NCI-H1105 treated with DMSO at 0.1 percent for 48 hours (cell line): ENCODE results near the gene HSD11B2.
A peak's percentile ranks its signal among the peaks of the same experiment; 100 is the strongest.
"Not testable (repeated sequence)": the region's sequence is repeated elsewhere in the genome, so short reads cannot be mapped to it uniquely, and the experiment has no call there.

ENCODE experiments used
- DNase-seq: peaks from one replicate; lab custom pipeline; 2025; lab: John Stamatoyannopoulos, UW

Gene HSD11B2

DNA sequence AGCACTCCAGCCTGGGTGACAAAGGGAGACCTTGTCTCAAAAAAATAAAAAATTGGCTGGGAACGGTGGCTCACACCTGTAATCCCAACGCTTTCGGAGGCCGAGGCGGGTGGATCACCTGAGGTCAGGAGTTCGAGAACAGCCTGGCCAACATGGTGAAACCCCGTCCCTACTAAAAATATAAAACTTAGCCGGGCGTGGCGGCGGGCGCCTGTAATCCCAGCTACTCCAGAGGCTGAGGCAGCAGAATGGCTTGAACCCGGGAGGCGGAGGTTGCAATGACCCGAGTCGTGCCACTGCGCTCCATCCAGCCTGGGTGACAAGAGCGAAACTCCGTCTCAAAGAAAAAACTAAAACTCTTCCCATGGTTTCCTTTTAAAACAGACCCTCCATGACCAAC, 15.5 kb upstream of the HSD11B2 start:
- DNase-seq, result not testable (repeated sequence)

GRCh38 chr16:67415872-67416793, 14.8 kb upstream of the HSD11B2 start, which contains the start of gene ZDHHC1:
TSS of gene ZDHHC1 (minus strand) at chr16:67416477. CDS start at chr16:67407775, 8,702 bp downstream.
- DNase-seq, result peak; percentile 49

DNA sequence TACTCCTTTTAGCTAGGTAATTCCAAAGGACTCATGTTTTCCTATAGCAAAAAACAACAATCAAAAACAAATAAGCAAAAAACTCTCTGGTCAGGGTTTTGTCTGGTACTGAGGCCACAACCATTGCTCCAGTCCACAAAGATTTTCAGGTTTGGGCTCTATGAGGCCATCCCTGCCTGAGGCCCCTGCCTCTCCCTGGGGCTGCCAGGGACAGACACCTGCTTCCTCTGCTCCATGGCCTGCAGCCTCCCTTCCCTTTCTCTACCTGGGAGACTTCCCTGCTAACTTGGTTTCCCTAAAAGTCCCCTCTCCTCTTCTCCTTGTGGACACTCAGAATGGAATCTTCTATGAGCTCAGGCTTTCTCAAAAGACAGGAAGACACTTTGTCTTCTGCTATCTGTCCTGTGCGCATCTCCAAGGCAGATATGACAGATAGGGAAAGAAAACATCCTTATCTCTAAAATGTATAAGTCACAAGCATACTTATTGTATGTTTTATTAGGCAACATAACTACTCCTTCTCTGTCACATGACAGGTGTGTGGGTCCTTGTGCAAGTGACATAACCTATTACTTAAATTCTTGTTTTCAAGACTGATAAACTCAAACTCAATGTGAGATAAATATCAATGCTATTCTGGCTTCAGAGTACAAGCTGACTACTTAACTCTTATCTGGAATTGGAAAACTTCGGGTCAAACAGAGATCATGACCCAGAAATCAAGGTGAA, 13.4 kb upstream of the HSD11B2 start:
- DNase-seq, result no peak

GRCh38 chr16:67419502-67419901, 11.4 kb upstream of the HSD11B2 start:
- no peak for DNase-seq

GRCh38 chr16:67419931-67420330, 11.0 kb upstream of the HSD11B2 start:
- no peak for DNase-seq

DNA sequence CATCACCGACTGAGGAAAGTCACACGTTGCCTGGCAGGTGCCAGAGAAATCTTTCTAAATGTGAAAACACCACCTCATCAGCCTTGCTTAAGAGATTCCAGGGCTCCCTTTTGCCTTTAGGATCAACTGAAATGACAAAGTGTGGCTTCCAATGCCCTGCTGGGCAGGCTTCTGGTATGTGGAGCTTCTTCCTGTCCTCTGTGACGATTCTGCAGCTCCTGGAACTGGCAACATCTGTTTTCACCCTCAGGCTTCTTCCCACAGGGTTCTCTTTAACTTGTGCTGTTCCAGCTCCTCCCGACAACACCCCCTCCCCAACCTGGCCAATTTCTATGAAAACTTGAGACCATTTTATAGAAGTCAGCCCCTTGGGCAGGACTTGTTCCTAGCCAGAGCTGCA, 9.9 kb upstream of the HSD11B2 start:
- no peak for DNase-seq

- DNase-seq, result no peak
Observed at GRCh38 chr16:67423015-67423414, 7.9 kb upstream of the HSD11B2 start.

- DNase-seq, result no peak
Observed at GRCh38 chr16:67423611-67424260, 7.2 kb upstream of the HSD11B2 start.

GRCh38 chr16:67424261-67424615, 6.7 kb upstream of the HSD11B2 start:
- no peak for DNase-seq

DNA sequence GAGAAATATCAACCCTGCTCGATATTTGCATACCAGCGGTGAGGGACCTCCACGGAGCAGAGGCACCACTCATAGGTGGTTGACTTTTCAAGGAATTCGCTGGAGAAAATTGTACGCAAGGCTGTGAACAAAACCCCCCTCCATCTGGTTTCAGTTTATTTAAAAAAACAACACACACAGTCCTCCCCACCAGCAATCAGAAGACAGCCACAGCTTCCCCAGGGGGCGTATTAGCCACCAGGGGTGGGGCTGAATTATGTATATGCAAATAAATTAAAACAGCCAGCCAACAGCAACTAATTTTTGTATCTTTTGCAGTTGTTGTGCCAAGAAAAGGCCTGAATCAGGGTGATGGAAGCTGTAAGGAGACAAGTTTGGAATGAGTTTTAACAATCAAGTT, 5.9 kb upstream of the HSD11B2 start:
- DNase-seq, result no peak

DNA sequence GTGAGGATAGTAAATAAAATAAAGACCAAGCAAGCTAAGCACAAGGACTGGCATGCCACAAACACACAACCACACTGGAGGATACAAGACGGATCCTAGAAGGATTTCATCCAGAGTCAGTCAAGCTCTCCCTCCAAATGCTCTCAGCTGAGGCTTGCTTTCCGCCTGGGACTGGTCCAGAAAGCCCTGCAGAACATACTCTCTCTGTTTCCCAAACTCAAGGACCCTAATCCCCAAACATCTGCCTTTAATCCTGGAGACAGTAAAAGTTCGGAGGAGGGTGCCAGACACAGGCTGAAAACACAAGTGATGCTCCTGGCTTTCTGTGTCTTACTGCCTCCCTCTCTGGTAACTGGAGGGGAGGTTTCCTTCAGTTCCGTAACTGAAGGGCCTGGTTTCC, 5.3 kb upstream of the HSD11B2 start:
- no peak for DNase-seq

DNA sequence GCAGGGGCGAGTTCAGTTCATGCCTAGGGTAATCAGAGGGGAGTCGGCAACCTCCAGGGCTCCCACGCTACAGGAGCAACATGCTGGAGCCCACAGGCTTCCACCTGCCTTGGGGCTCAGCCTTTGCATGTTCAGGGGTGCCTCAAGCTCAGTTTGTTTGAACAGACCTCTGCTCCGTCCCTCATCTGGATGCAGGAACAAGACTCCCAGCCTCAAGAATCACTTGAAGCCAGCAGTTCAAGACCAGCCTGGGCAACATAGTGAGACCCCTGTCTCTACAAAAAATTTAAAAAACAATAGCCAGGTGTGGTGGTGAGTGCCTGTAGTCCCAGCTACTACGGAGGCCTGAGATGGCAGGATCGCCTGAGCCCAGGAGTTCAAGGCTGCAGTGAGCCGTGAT, 4.9 kb upstream of the HSD11B2 start:
- no peak for DNase-seq

GRCh38 chr16:67426950-67427349, 4.0 kb upstream of the HSD11B2 start:
- DNase-seq, result no peak

DNA sequence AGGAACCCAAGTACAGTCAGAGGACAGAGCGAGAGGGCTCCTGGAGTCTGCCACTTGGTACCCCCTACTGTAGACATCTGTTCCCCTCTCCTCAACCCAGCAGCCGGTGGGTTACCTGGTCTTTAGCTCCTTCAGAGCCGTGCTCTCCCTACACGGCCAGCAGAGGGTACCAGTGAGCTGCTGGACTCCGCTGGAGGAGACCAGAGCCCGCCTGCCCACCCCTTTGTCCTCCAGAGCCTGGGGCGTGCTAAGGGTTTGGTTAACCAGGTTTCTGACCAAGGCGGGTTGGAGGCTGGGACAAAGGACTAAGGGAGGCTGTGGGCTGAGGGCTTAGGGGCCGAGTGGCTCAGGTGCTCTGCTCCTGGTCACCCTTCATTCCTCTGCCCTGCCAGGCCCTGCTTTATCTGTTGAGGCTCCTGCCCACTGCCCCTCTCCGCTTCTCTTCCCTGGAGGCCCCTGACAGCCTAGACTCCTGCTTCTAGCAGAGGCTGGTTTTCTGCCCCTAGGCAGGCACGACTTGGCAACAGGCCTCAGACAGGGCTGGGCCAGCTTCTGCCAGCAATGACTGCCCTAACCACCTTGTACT, 2.7 kb upstream of the HSD11B2 start:
- DNase-seq, result peak; percentile 64

GRCh38 chr16:67429053-67429798, 1.7 kb upstream of the HSD11B2 start:
- DNase-seq, result no peak

- no peak for DNase-seq
Observed at GRCh38 chr16:67429799-67430503, 970 bp upstream of the HSD11B2 start.

- peak; percentile 19 for DNase-seq
Observed at GRCh38 chr16:67430504-67430976, 381 bp upstream of the HSD11B2 start.

- no peak for DNase-seq
Observed at GRCh38 chr16:67431775-67432505, 1.0 kb downstream of the HSD11B2 start.

DNA sequence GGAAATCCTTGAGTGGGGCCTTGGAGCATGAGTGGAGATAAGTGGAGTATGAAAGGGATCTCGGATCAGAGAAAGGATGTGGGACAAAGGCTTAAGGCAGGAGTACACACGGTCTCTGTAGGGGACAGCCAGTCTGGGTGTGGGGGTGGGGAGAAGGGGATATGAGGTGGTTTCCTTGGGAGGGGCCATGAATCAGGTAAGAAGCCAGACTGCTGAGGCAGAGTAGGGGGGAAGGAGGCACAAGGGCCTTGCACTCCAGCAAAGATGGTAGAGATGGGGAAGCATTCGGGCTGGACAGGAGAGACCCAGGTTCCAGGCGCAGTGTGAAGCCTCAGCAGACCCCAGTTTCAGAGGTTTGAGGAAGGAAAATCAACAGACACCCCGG, 1.6 kb downstream of the HSD11B2 start:
- DNase-seq, result no peak

GRCh38 chr16:67433131-67433719, 2.3 kb downstream of the HSD11B2 start:
- DNase-seq, result no peak
